K562 (cell line): ENCODE data around the gene FAM174C. TPM values are rescaled to one million over a fixed set of nuclear protein-coding genes. Genes with fewer than 3 reads are reported as not detected.

Source experiments
- ATAC-seq: fragments of 200-7000 bp; cut with Tn5 transposase; 3 replicates; pipeline ENCODE4 v1.9.1; 2020; ENCODE audit warnings: moderate library complexity
- BruUV-seq: library from RNA; stranded (reverse); fragments of 400-500 nt; replicated peaks from 2 replicates; lab custom pipeline; 2021; lab: Mats Ljungman, UMichigan
- CTCF ChIA-PET: fragments of 300-600 bp; formaldehyde crosslinking; extraction: SDS; loops from one replicate; lab custom pipeline; 2021; ENCODE audit warnings: low intra/inter-chr PET ratio; lab: Yijun Ruan, JAX
- POLR2A ChIA-PET: fragments of 300-600, 350-650 bp; sonication (Branson Sonifier 250); formaldehyde crosslinking; extraction: SDS; loops from one replicate; lab custom pipeline; 2021; ENCODE audit warnings: antibody characterized with exemption, inconsistent platforms; lab: Yijun Ruan, JAX
- DNase-seq, 4 experiments: peaks; one replicate each; pipeline versions ENCODE4 v3.0.0 to v3.0.0-alpha.2; 2011 to 2018; ENCODE audit warnings: low spot score in 3 of 4, mixed read lengths in 3 of 4; ENCODE audit errors: extremely low read depth in 1 of 4
- FAIRE-seq: peaks from 2 replicates; lab custom pipeline; 2011; peaks lifted over from hg19 to GRCh38; lab: Jason Lieb, UNC
- H2AFZ ChIP-seq: 2 replicates; pipeline ENCODE4 v1.6.0; 2011; ENCODE audit warnings: low read depth, low read length, control low read depth, inconsistent platforms
- H3K27ac ChIP-seq: fragments of 200-600 bp; 3 replicates; pipeline ENCODE4 v1.8.0; 2011; ENCODE audit warnings: low read depth, mild to moderate bottlenecking, control low read depth, inconsistent platforms, low read length, moderate library complexity, mixed read lengths; ENCODE audit errors: extremely low read depth
- H3K27me3 ChIP-seq, 2 experiments: fragments of 300-600 bp in 1 of 2; 2 replicates in 1 of 2; 3 replicates in 1 of 2; pipeline versions ENCODE4 v1.6.0 to v1.8.0; 2011; ENCODE audit warnings: inconsistent platforms in 2 of 2, low read length in 2 of 2, mild to moderate bottlenecking in 1 of 2, mixed read lengths in 1 of 2, moderate library complexity in 1 of 2; ENCODE audit not compliant: control insufficient read depth in 2 of 2, insufficient read depth in 2 of 2
- H3K36me3 ChIP-seq: fragments of 300-600 bp; 3 replicates; pipeline ENCODE4 v1.8.0; 2011; ENCODE audit warnings: mild to moderate bottlenecking, low read length, inconsistent platforms; ENCODE audit not compliant: control insufficient read depth, insufficient read depth
- H3K4me1 ChIP-seq, 2 experiments: fragments of 200-600 bp in 1 of 2; replicated peaks in 1 of 2; 2 replicates in 1 of 2; 3 replicates in 1 of 2; pipeline versions ENCODE4 v1.5.1 to v1.8.0; 2011; ENCODE audit warnings: inconsistent platforms in 2 of 2, low read length in 2 of 2, mild to moderate bottlenecking in 1 of 2, mixed read lengths in 1 of 2, moderate library complexity in 1 of 2; ENCODE audit not compliant: control insufficient read depth in 2 of 2, insufficient read depth in 2 of 2
- H3K4me2 ChIP-seq: 2 replicates; pipeline ENCODE4 v1.6.1; 2011; ENCODE audit warnings: low read length, control low read depth, inconsistent platforms, mixed read lengths; ENCODE audit not compliant: insufficient read depth
- H3K4me3 ChIP-seq: fragments of 200-600 bp; sonication (generic), shearing (Covaris generic); 2 replicates; pipeline ENCODE4 v1.5.1; 2016; ENCODE audit warnings: control low read depth, inconsistent platforms
- H3K79me2 ChIP-seq: fragments of 200-600 bp; 3 replicates; pipeline ENCODE4 v1.8.0; 2011; ENCODE audit warnings: low read length, inconsistent platforms; ENCODE audit not compliant: control insufficient read depth, insufficient read depth
- H3K9ac ChIP-seq, 2 experiments: 2 replicates each; pipeline versions ENCODE4 v1.6.0 to v1.6.1; 2011; ENCODE audit warnings: low read depth in 2 of 2, low read length in 2 of 2, control low read depth in 1 of 2, inconsistent platforms in 1 of 2, mild to moderate bottlenecking in 1 of 2, mixed read lengths in 1 of 2; ENCODE audit not compliant: insufficient read depth in 1 of 2
- H3K9me1 ChIP-seq: one replicate; pipeline ENCODE4 v1.6.0; 2011; ENCODE audit warnings: inconsistent platforms, mild to moderate bottlenecking, low read length, moderate library complexity; ENCODE audit not compliant: control insufficient read depth, insufficient read depth
- H3K9me3 ChIP-seq: replicated peaks from 2 replicates; pipeline ENCODE4 v1.5.1; 2011; ENCODE audit warnings: low read depth, low read length, inconsistent platforms; ENCODE audit not compliant: control insufficient read depth, insufficient read depth
- H4K20me1 ChIP-seq: replicated peaks from 2 replicates; pipeline ENCODE4 v1.6.1; 2011; ENCODE audit warnings: low read length, inconsistent platforms, mixed read lengths; ENCODE audit not compliant: control insufficient read depth, insufficient read depth
- IRF9 ChIP-seq: fragments of 450-650 bp; IDR thresholded peaks from 2 replicates; pipeline ENCODE4 v1.6.1; 2016; ENCODE audit warnings: missing biosample characterization, missing genetic modification characterization
- NFE2L1 ChIP-seq: fragments of 450-650 bp; IDR thresholded peaks from 2 replicates; pipeline ENCODE4 v1.6.1; 2016; ENCODE audit warnings: missing genetic modification characterization, low read depth, mild to moderate bottlenecking, missing compliant biosample characterization, moderate library complexity, borderline replicate concordance
- PKNOX1 ChIP-seq: fragments of 450-650 bp; IDR thresholded peaks from 2 replicates; pipeline ENCODE4 v1.6.1; 2016
- PURB ChIP-seq: sonication (generic); formaldehyde crosslinking; IDR thresholded peaks from 2 replicates; pipeline ENCODE4 v1.9.0; 2021; ENCODE audit warnings: low read depth, mild to moderate bottlenecking, missing genetic modification reagents
- SMAD1 ChIP-seq: fragments of 150-350 bp; IDR thresholded peaks from 2 replicates; pipeline ENCODE4 v1.6.1; 2014; ENCODE audit warnings: low read length, low read depth; ENCODE audit not compliant: partially characterized antibody
- ZBTB26 ChIP-seq: fragments of 450-650 bp; formaldehyde crosslinking; IDR thresholded peaks from 2 replicates; pipeline ENCODE4 v1.4.0; 2022; ENCODE audit warnings: missing genetic modification characterization
- ZBTB33 ChIP-seq: sonication (generic); formaldehyde crosslinking; IDR thresholded peaks from 2 replicates; pipeline ENCODE4 v1.8.1; 2023; ENCODE audit warnings: mild to moderate bottlenecking, missing genetic modification reagents
- ZBTB9 ChIP-seq: fragments of 450-650 bp; formaldehyde crosslinking; IDR thresholded peaks from 2 replicates; pipeline ENCODE4 v1.4.0; 2020; ENCODE audit warnings: mild to moderate bottlenecking, moderate library complexity
- ZFP30 ChIP-seq: fragments of 250-450 bp; sonication (Bioruptor Pico); IDR thresholded peaks from 2 replicates; pipeline ENCODE4 v1.8.0; 2022; ENCODE audit warnings: moderate library complexity, mild to moderate bottlenecking, inconsistent platforms, borderline replicate concordance
- ZKSCAN1 ChIP-seq: fragments of 150-350 bp; IDR thresholded peaks from 2 replicates; pipeline ENCODE4 v1.6.1; 2016; ENCODE audit warnings: low read depth, low read length
- WGBS: fragments of 100-300 bp; shearing (Covaris generic); methylation state at CpG from one replicate; pipeline ENCODE4 v1.1.6; 2016; ENCODE audit warnings: low coverage, mixed read lengths; ENCODE audit not compliant: insufficient coverage; ENCODE audit errors: missing lambda C conversion rate; 5-methylcytosine and 5-hydroxymethylcytosine counted together
- in situ Hi-C: fragments of 300-500 bp; cut with MboI; formaldehyde crosslinking; loops from 4 replicates; pipeline ENCODE4 v1.15.0; 2018; ENCODE audit warnings: inconsistent platforms, mixed read lengths
- intact Hi-C: fragments of 100-400 bp; cut with micrococcal nuclease; formaldehyde crosslinking; loops from 2 replicates; pipeline ENCODE4 v1.14.2; 2022
- polyA plus RNA-seq, 8 experiments: library from polyadenylated mRNA; depleted of rRNA in 4 of 8; stranded (reverse) in 5 of 8; unstranded in 3 of 8; fragments of >200 nt; fragmentation: Nextera tagmentation in 2 of 8; fragmentation: Illumina TruSeq in 1 of 8; extraction: Ambion mirVana in 2 of 8; extraction: Trizol in 1 of 8; gene quantifications; 2 replicates each; pipeline versions ENCODE4 v1.2.1 to v1.2.3, GENCODE V29; 2011 to 2014; ENCODE audit warnings: inconsistent platforms in 1 of 8, missing spikeins in 1 of 8
- total RNA-seq, 7 experiments: library from RNA; depleted of rRNA in 6 of 7; stranded (reverse); fragments of >200 nt in 6 of 7; fragmentation: Illumina TruSeq in 2 of 7; extraction: Trizol in 2 of 7; gene quantifications; 2 replicates each; pipeline versions ENCODE4 v1.2.1 to v1.2.3, GENCODE V29; 2011 to 2021; ENCODE audit warnings: low replicate concordance in 1 of 7

Gene FAM174C
- total and polyA plus RNA-seq, 9 of the 15 experiments (the other 6 are each of a cell fraction or from before 2014, with no cell fraction given): 0.66 to 89.6 (median 20.3) TPM

GRCh38 chr19:1239796-1240737 lies 35.3 kb upstream of the FAM174C start:
- H3K9me3 ChIP-seq: no peaks in the 10 kb centered on the region
- peaks cover 4% of the 10 kb centered on the region for H3K9me1 ChIP-seq
- ATAC-seq (peak; percentile 68), DNase-seq (peak; percentile 91 to 98 (median 94)), FAIRE-seq (peak; percentile 73)
- H3K4me2 ChIP-seq: peak overlapping the region; percentile 94
- H3K4me1 ChIP-seq: peaks cover 37 to 98% of the 10 kb centered on the region in 2 experiments
- no peaks in the 10 kb centered on the region for H3K27me3 ChIP-seq
- CTCF ChIA-PET: interaction anchor here (1.0 to 4.8 kb wide), 4 partner anchors 18 to 319 kb away, joined by 3 to 29 read pairs (median 12); no protein-coding TSS in a partner anchor
- H2AFZ ChIP-seq: peak overlapping the region; percentile 96
- 3% methylated on average over 73 of the region's 84 CpGs for WGBS
- peak overlapping the region; percentile 92 for H3K27ac ChIP-seq
- peaks cover 35% of the 10 kb centered on the region; the same call in 2 of the 3 replicates for H3K36me3 ChIP-seq
- intact Hi-C loops (loop anchor here (1.0 to 5.0 kb wide), 3 partner anchors 127 to 378 kb away; no protein-coding TSS in a partner anchor), in situ Hi-C loops (loop anchor here (5.0 to 25.0 kb wide), 2 partner anchors 318 to 478 kb away; partner anchors contain the start of gene MISP)
- 0 out of 2 replicates have a peak, but pooled peaks cover 5% of the 10 kb centered on the region for H4K20me1 ChIP-seq
- POLR2A ChIA-PET: interaction anchor here (0.6 to 5.6 kb wide), 7 partner anchors 29 to 1285 kb away, joined by 3 to 90 read pairs (median 4); partner anchors contain the start of genes CIRBP and POLR2E
- no TSS peak for BruUV-seq
- H3K9ac ChIP-seq: peak overlapping the region; percentile 86 to 99
- H3K4me3 ChIP-seq: peak overlapping the region; percentile 54
- peaks cover 43% of the 10 kb centered on the region for H3K79me2 ChIP-seq
- TF ChIP-seq IRF9 (tag) (no peak), NFE2L1 (tag) (no peak), ZBTB9 (CRISPR knock-in tag) (peak; percentile 62; the same call in 1 of the 2 replicates), PKNOX1 (peak; percentile 5; the same call in 1 of the 2 replicates), ZFP30 (no peak), ZBTB26 (CRISPR knock-in tag) (no peak), SMAD1 (no peak), ZKSCAN1 (no peak), PURB (no peak), ZBTB33 (CRISPR knock-in tag) (peak; percentile 84)
